Natural killer cell (primary cell): ENCODE data around the gene VPS52. TPM values are rescaled to one million over a fixed set of nuclear protein-coding genes. Genes with fewer than 3 reads are reported as not detected.
A peak's percentile ranks its signal among the peaks of the same experiment; 100 is the strongest.

Experiments used
- ATAC-seq, 3 donors: fragments of 150-1000 bp in 2 of 3; fragments of 200-7000 bp in 1 of 3; cut with Tn5 transposase; 1 replicate in 1 of 3; 2 replicates in 2 of 3; pipeline ENCODE4 v1.10.0; 2021; ENCODE audit warnings: mild to moderate bottlenecking in 2 of 3, moderate library complexity in 2 of 3
- DNase-seq, 2 donors: peaks; one replicate each; pipeline versions ENCODE4 v3.0.0 to v3.0.0-alpha.2; 2013 to 2021; ENCODE audit warnings: mixed read lengths in 1 of 2
- H3K27ac ChIP-seq: one replicate; pipeline ENCODE4 v1.5.1; 2013; ENCODE audit warnings: mild to moderate bottlenecking, low read length
- H3K27me3 ChIP-seq: one replicate; pipeline ENCODE4 v1.6.1; 2013; ENCODE audit warnings: low read length; ENCODE audit not compliant: control insufficient read depth, insufficient read depth
- H3K36me3 ChIP-seq: one replicate; pipeline ENCODE4 v1.6.1; 2013; ENCODE audit warnings: low read length; ENCODE audit not compliant: control insufficient read depth, insufficient read depth
- H3K4me1 ChIP-seq: one replicate; pipeline ENCODE4 v1.6.1; 2013; ENCODE audit warnings: low read length; ENCODE audit not compliant: control insufficient read depth, insufficient read depth
- H3K4me3 ChIP-seq: one replicate; pipeline ENCODE4 v1.5.1; 2013; ENCODE audit warnings: low read length
- H3K9me3 ChIP-seq: one replicate; pipeline ENCODE4 v1.6.1; 2013; ENCODE audit warnings: low read length; ENCODE audit not compliant: control insufficient read depth, insufficient read depth
- H3K27ac Mint-ChIP-seq, 2 donors: one replicate each; pipeline ENCODE4 v1.8.0; 2022; ENCODE audit warnings: mild to moderate bottlenecking in 2 of 2, mixed read lengths in 2 of 2, moderate library complexity in 1 of 2
- H3K27me3 Mint-ChIP-seq, 2 donors: one replicate each; pipeline ENCODE4 v1.8.0; 2022; ENCODE audit warnings: low read depth in 2 of 2, mixed read lengths in 2 of 2
- H3K36me3 Mint-ChIP-seq: one replicate; pipeline ENCODE4 v1.8.0; 2022; ENCODE audit warnings: mixed read lengths
- H3K4me1 Mint-ChIP-seq, 2 donors: one replicate each; pipeline ENCODE4 v1.8.0; 2022; ENCODE audit warnings: mixed read lengths in 2 of 2
- H3K4me3 Mint-ChIP-seq: one replicate; pipeline ENCODE4 v1.8.0; 2022; ENCODE audit warnings: mild to moderate bottlenecking, moderate library complexity, mixed read lengths
- H3K9me3 Mint-ChIP-seq, 2 donors: one replicate each; pipeline ENCODE4 v1.8.0; 2022; ENCODE audit warnings: mixed read lengths in 2 of 2
- WGBS: methylation state at CpG from one replicate; pipeline ENCODE4 v1.1.7; 2013; ENCODE audit warnings: missing lambda C conversion rate; ENCODE audit not compliant: insufficient coverage; 5-methylcytosine and 5-hydroxymethylcytosine counted together
- intact Hi-C: fragments of 100-400 bp; cut with micrococcal nuclease; formaldehyde crosslinking; loops from one replicate; pipeline ENCODE4 v1.14.2; 2022
- total RNA-seq, 4 donors: library from RNA; stranded (reverse); fragments of 120-200 nt in 1 of 4; gene quantifications; one replicate each; pipeline versions ENCODE4 v1.2.3 to v1.2.4, GENCODE V29; 2013 to 2022
- TF ChIP-seq, protein P1 (sequence below): fragments of 200-600 bp; IDR thresholded peaks from one replicate; pipeline ENCODE4 v1.8.0; 2022; ENCODE audit warnings: antibody characterized with exemption

Gene VPS52, protein sequence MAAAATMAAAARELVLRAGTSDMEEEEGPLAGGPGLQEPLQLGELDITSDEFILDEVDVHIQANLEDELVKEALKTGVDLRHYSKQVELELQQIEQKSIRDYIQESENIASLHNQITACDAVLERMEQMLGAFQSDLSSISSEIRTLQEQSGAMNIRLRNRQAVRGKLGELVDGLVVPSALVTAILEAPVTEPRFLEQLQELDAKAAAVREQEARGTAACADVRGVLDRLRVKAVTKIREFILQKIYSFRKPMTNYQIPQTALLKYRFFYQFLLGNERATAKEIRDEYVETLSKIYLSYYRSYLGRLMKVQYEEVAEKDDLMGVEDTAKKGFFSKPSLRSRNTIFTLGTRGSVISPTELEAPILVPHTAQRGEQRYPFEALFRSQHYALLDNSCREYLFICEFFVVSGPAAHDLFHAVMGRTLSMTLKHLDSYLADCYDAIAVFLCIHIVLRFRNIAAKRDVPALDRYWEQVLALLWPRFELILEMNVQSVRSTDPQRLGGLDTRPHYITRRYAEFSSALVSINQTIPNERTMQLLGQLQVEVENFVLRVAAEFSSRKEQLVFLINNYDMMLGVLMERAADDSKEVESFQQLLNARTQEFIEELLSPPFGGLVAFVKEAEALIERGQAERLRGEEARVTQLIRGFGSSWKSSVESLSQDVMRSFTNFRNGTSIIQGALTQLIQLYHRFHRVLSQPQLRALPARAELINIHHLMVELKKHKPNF
- 100 to 1,000 TPM in 1 of 3 donors, 10 to 100 TPM in 2; 98.0 to 112 (median 99.4) TPM for total RNA-seq
- 58.3 TPM for total RNA-seq (2013)

GRCh38 chr6:33271468-33272274, at the start of gene VPS52, which contains the start of gene RPS18:
Gene VPS52 (minus strand): TSS chr6:33271876. CDS start chr6:33271675, 201 bp downstream.
Gene RPS18 (plus strand): TSS chr6:33272075. CDS start chr6:33272120, 45 bp downstream.
- Histone ChIP-seq H3K9me3 (no peaks in the 10 kb centered on the region), H3K4me1 (peaks cover 40% of the 10 kb centered on the region), H3K4me3 (peak within 1 kb of the TSS; percentile 71), H3K27ac (peak within 1 kb of the TSS; percentile 89), H3K27me3 (no peaks in the 10 kb centered on the region), H3K36me3 (peaks cover 58% of the 10 kb centered on the region)
- intact Hi-C loops: loop anchor here (1.0 to 2.0 kb wide), 3 partner anchors 18 to 63 kb away; partner anchors contain the start of genes PFDN6, RING1 and WDR46
- peak; percentile 83 to 99 for DNase-seq
- under 1% methylated on average over 48 of the region's 48 CpGs for WGBS
- Mint-ChIP-seq H3K4me1 (peaks cover 57 to 63% of the 10 kb centered on the region in 2 donors), H3K4me3 (peak within 1 kb of the TSS; percentile 96), H3K27ac (peak within 1 kb of the TSS; percentile 97 to 98), H3K9me3 (no peaks in the 10 kb centered on the region), H3K27me3 (no peaks in the 10 kb centered on the region), H3K36me3 (peaks cover 17% of the 10 kb centered on the region)
- TF ChIP-seq, protein P1, sequence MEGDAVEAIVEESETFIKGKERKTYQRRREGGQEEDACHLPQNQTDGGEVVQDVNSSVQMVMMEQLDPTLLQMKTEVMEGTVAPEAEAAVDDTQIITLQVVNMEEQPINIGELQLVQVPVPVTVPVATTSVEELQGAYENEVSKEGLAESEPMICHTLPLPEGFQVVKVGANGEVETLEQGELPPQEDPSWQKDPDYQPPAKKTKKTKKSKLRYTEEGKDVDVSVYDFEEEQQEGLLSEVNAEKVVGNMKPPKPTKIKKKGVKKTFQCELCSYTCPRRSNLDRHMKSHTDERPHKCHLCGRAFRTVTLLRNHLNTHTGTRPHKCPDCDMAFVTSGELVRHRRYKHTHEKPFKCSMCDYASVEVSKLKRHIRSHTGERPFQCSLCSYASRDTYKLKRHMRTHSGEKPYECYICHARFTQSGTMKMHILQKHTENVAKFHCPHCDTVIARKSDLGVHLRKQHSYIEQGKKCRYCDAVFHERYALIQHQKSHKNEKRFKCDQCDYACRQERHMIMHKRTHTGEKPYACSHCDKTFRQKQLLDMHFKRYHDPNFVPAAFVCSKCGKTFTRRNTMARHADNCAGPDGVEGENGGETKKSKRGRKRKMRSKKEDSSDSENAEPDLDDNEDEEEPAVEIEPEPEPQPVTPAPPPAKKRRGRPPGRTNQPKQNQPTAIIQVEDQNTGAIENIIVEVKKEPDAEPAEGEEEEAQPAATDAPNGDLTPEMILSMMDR: no peak
- ATAC-seq: peak; percentile 86 to 95 (median 91)

- no peak for ATAC-seq
- DNase-seq: no peak
- peak overlapping the region; percentile 98 for H3K27ac Mint-ChIP-seq
- H3K9me3 Mint-ChIP-seq: no peaks in the 10 kb centered on the region
- TF ChIP-seq, protein P1: no peak
- peaks cover 64% of the 10 kb centered on the region for H3K4me1 ChIP-seq
- no peaks in the 10 kb centered on the region for H3K27me3 ChIP-seq
- H3K36me3 Mint-ChIP-seq: peaks cover 25% of the 10 kb centered on the region
- H3K27ac ChIP-seq: peak overlapping the region; percentile 85
- H3K4me1 Mint-ChIP-seq: peaks cover 64 to 75% of the 10 kb centered on the region in 2 donors
- no peaks in the 10 kb centered on the region for H3K9me3 ChIP-seq
- WGBS: 91% methylated on average over 9 of the region's 9 CpGs
- intact Hi-C loops: no loop called here
- H3K36me3 ChIP-seq: peaks cover 33% of the 10 kb centered on the region
- H3K4me3 ChIP-seq: no peak overlapping the region
- peak overlapping the region; percentile 86 for H3K4me3 Mint-ChIP-seq
- no peaks in the 10 kb centered on the region for H3K27me3 Mint-ChIP-seq
These were observed 49.6 kb upstream of the VPS52 start for GRCh38 chr6:33321227-33321626.

DNA sequence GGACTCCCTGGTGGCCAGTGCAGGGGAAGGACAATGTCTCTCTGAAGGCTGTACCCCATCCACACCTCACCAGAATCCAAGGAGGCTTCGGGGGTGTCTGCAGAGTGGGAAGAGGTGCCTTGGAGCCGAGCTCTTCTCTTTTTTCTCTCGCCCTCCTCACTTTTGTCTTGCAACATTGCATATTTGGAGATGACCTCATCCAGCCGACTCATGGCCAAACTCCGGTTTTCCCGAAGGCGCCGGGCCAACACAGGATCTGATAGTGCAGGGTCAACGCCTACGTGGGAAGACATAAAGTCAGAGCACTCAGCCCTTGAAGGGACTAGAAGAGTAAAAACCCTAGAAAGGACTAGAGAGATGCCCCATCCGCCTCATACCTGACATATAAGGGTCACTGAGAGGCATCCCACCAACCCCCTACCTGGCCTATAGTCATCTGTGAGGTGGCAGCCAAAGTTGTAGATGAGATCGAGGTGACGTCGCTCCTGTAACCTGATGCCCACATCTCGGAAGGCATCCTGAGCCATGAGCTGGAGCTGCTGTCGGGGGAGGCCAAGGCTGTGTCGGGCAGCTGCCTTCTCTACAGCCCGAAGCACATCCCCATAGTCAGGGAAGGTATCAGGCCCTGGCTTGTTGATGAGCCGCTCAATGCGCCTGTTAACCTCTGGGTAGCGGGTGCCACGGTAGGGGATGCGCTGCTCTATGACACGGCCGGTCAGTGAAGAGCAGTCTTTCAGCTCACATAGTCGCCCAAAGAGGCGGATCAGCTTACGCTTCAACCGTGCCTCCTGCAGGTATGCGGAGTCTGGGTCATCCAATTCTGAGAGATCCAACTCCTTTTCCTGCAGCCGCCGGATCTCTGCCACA, 48.9 kb upstream of the VPS52 start:
- Mint-ChIP-seq H3K36me3 (peaks cover 25% of the 10 kb centered on the region), H3K4me1 (peaks cover 65 to 82% of the 10 kb centered on the region in 2 donors), H3K9me3 (no peaks in the 10 kb centered on the region), H3K4me3 (peak overlapping the region; percentile 86), H3K27me3 (no peaks in the 10 kb centered on the region), H3K27ac (peak overlapping the region; percentile 98 to 99)
- peaks cover 38% of the 10 kb centered on the region for H3K36me3 ChIP-seq
- WGBS: 95% methylated on average over 32 of the region's 32 CpGs
- TF ChIP-seq, protein P1: no peak
- ATAC-seq (no peak), DNase-seq (no peak)
- no peaks in the 10 kb centered on the region for H3K9me3 ChIP-seq
- H3K27me3 ChIP-seq: no peaks in the 10 kb centered on the region
- intact Hi-C loops: no loop called here
- no peak overlapping the region for H3K27ac ChIP-seq
- H3K4me1 ChIP-seq: peaks cover 71% of the 10 kb centered on the region
- H3K4me3 ChIP-seq: no peak overlapping the region
